GM12865 (cell line): ENCODE results near the gene BRSK2.
A peak's percentile ranks its signal among the peaks of the same experiment; 100 is the strongest.

Experiments used
- DNase-seq: peaks from one replicate; pipeline ENCODE4 v3.0.0; 2010; ENCODE audit warnings: low read depth
- H3K4me3 ChIP-seq: 2 replicates; pipeline ENCODE4 v1.5.1; 2011; ENCODE audit warnings: mild to moderate bottlenecking, low read depth, low read length, control low read depth
- TF ChIP-seq, protein P1 (sequence below): IDR thresholded peaks from 2 replicates; pipeline ENCODE4 v1.5.1; 2011; ENCODE audit warnings: low read length, control low read depth, low read depth, inconsistent platforms; ENCODE audit not compliant: insufficient read depth; ENCODE audit errors: missing control alignments

The BRSK2 gene

DNA sequence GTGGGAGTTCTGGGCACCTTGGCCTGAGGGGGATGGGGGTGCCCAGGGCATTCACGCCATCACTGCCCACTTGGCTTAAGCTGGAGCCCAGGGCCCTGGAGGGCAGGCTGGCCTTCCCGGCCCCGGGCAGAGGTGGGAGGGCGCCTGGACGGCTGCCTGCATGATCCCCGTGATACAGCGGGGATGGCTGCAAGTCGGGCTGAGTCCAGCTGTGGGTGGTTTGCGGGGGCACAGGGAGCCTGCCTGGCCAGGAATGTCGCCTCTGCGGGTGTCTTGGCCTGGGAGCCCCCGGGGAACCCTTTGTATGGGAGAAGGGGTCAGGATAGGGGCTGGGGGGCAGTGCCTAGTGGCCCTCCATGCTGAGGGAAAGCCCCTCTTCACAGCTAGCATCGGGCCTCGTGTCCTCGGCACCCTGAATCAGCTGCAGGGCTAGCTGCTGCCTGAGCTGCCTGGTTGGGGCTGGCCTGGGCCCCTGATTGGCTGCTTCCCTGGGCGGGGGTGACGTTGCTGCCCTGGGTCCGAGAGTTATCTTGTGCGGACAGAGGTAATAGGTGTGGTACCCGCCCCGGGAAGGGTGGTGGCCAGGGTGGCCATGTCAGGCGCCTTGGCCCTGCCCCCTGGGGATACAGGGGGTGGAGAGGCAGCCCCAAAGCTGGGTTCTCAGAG lies 8.3 kb downstream of the BRSK2 start:
- DNase-seq: no peak
- H3K4me3 ChIP-seq: no peak overlapping the region
- TF ChIP-seq, protein P1, sequence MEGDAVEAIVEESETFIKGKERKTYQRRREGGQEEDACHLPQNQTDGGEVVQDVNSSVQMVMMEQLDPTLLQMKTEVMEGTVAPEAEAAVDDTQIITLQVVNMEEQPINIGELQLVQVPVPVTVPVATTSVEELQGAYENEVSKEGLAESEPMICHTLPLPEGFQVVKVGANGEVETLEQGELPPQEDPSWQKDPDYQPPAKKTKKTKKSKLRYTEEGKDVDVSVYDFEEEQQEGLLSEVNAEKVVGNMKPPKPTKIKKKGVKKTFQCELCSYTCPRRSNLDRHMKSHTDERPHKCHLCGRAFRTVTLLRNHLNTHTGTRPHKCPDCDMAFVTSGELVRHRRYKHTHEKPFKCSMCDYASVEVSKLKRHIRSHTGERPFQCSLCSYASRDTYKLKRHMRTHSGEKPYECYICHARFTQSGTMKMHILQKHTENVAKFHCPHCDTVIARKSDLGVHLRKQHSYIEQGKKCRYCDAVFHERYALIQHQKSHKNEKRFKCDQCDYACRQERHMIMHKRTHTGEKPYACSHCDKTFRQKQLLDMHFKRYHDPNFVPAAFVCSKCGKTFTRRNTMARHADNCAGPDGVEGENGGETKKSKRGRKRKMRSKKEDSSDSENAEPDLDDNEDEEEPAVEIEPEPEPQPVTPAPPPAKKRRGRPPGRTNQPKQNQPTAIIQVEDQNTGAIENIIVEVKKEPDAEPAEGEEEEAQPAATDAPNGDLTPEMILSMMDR: no peak

DNA sequence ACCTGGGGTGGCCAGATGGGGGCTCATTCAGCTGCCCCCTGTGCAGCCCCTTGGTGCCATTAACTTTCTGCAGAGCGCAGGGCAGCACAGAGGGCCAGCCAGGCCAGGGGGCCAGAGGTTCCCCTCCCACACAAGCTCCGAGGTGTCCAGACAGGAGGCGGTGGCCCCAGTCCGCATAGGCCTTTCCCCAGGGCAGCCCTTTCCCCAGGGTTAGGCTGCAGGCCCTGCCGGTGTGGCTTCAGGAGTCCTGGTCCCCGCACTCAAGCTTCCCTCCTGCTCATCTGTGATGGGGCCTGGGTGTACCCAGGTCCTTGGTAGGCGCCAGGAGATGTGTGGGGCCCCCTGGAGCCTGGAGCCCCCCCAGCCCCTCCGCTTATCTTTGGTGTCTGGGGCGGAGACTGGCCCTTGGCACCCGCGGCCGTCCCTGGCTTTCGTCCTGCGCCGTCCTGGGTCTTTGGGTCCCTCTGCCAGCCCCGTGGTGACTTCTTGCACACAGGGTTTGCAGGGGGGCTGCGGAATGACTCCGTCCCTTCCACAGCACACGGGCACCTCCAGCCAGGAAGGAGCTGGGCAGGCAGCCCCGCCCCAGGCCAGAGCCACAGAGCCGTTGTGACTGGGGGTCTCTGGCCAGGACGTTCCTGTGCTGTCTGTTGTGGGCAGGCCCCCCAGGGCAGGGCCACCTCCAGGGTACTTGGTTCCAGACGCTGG lies 8.9 kb downstream of the BRSK2 start:
- DNase-seq: no peak
- TF ChIP-seq, protein P1: no peak
- no peak overlapping the region for H3K4me3 ChIP-seq

- DNase-seq: no peak
- TF ChIP-seq, protein P1: no peak
- H3K4me3 ChIP-seq: no peak overlapping the region
These were observed 9.9 kb downstream of the BRSK2 start for GRCh38 chr11:1399386-1400316.

DNA sequence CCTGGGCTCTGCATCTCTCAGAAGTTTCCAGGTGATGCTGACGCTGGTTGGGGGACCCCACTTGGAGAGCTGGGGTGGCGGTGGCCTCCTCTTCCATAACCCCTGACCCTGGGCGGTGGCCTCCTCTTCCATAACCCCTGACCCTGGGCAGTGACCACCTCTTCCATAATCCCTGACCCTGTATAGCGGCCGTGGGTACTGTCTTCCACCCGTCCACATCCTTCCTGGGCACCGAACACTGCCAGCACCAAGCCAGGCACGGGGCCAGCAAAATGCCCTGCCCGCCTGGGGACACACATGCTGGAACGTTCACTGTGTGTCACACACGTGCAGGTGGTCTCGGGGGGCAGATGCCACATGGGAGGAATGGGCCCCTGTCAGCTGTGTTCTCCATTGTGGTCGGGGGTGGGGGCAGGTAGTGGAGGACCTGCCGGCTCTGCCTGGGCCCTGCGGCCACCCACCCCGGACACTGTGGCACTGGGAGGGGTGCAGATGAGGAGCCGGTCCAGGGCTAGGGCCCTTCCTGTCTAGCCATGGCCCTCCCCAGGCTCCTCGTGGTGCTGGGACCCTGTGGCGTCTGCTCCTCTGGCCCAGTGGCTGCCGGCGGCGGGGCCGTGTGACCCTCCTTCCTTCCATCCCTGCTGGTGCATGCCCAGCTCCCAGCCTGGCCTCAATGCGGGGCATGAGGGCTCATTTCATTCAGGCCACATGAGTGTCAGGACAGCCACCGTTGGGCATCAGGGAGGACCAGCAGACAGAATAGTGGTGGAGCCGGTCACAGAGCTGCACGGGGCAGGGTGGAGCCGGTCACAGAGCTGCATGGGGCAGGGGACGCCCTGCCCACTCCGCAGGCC lies 10.8 kb downstream of the BRSK2 start:
- DNase-seq: no peak
- H3K4me3 ChIP-seq: no peak overlapping the region
- TF ChIP-seq, protein P1: no peak

GRCh38 chr11:1401171-1401445 lies 11.4 kb downstream of the BRSK2 start:
- TF ChIP-seq, protein P1: no peak
- DNase-seq: no peak
- H3K4me3 ChIP-seq: no peak overlapping the region

- peak; percentile 28 for DNase-seq
- TF ChIP-seq, protein P1: no peak
- H3K4me3 ChIP-seq: no peak overlapping the region
These were observed 12.0 kb downstream of the BRSK2 start for GRCh38 chr11:1401656-1402221.
